IPS-18c (cell line): ENCODE results near the gene UNC93B1.

ENCODE experiments used
- H3K4me3 ChIP-seq: 2 replicates; pipeline ENCODE4 v1.7.0; 2013; ENCODE audit warnings: low read depth, mild to moderate bottlenecking, low read length, moderate library complexity; ENCODE audit not compliant: insufficient read depth
- H3K9me3 ChIP-seq: one replicate; pipeline ENCODE4 v1.6.1; 2013; ENCODE audit warnings: mild to moderate bottlenecking, low read length, moderate library complexity; ENCODE audit not compliant: control insufficient read depth, insufficient read depth

The UNC93B1 gene

DNA sequence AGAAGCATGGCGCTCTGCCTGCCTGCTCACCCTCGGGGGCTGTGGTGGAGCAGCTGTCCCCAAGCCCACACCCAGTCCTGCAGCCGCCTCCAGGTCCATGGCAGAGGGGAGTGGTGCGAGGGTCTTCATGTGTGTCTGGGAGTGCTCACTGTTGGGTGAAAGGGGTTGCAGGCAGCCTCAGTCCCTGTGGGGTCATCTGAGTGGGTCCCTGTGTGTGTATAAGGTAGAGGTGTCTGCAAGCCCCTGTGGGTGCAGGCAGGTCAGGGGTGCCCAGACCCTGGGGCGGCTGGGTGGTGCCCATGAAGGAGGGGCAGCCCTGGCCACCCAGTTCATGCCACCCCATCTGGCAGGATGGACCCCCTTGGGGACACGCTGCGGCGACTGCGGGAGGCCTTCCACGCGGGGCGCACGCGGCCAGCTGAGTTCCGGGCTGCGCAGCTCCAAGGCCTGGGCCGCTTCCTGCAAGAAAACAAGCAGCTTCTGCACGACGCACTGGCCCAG lies 11.1 kb upstream of the UNC93B1 start:
- Histone ChIP-seq H3K4me3 (no peak overlapping the region), H3K9me3 (no peaks in the 10 kb centered on the region)

DNA sequence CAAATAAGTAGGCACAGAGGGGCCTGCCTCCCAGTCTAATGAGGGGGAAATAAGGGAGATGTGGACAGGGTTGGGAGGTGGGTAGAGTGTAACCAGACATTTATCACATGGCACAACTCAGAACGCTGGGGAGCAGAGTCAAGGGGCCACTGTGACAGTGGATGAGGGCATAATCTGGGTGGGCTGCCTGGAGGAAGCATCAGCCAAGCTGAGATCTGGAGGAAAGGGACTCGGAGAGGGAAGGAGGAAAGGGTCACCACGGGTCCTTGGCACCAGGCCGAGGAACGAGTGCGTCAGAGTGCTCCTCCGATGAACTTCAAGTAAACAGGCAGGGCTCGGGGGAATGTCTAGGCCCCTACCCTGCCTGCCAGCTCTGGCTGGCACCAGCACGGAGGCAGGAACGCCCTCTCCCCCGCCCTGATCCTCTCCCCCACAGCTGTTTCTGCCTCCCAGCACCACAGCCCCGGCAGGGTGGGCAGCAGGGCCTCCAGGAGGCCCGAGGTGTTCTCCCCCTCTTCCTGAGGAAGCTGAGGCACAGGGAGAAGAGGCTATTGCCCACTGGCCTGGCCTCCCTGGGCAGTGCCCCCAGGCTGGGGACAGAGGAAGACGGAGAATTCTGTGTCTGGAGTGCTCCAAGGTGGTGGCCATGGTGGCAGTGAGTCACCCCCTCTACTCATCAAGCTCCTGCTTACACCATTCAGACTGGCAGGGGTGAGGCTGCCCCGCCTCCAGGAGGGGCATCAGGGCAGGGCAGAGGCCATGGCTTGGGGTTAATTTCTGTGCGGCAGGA lies 10.5 kb upstream of the UNC93B1 start:
- no peaks in the 10 kb centered on the region for H3K9me3 ChIP-seq
- no peak overlapping the region for H3K4me3 ChIP-seq

DNA sequence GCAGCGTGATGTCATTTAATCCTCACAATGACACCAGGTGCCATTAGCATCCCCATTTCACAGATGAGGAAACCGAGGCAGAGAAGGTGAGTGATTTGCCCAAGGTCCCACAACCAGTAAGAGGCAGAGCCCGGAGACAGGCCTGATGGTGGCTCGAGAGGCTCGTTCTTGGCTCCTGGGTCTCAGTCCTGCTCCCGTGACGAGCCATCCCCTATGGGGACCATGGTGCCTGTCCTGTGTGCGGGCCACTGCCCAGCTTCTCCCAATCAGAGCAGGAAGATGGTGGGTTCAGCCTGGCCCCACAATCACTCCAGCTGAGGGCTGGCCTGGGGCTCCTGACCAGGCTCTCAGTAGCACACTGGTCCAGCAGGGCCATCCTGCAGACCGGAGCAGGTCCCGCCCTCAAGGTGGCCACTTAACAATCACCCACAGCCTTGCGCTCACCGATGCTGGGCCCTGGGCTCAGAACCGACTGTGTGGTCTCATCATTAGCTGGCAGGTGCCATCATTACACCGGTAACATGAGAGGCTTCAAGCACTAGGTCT lies 9.8 kb upstream of the UNC93B1 start:
- no peak overlapping the region for H3K4me3 ChIP-seq
- no peaks in the 10 kb centered on the region for H3K9me3 ChIP-seq

DNA sequence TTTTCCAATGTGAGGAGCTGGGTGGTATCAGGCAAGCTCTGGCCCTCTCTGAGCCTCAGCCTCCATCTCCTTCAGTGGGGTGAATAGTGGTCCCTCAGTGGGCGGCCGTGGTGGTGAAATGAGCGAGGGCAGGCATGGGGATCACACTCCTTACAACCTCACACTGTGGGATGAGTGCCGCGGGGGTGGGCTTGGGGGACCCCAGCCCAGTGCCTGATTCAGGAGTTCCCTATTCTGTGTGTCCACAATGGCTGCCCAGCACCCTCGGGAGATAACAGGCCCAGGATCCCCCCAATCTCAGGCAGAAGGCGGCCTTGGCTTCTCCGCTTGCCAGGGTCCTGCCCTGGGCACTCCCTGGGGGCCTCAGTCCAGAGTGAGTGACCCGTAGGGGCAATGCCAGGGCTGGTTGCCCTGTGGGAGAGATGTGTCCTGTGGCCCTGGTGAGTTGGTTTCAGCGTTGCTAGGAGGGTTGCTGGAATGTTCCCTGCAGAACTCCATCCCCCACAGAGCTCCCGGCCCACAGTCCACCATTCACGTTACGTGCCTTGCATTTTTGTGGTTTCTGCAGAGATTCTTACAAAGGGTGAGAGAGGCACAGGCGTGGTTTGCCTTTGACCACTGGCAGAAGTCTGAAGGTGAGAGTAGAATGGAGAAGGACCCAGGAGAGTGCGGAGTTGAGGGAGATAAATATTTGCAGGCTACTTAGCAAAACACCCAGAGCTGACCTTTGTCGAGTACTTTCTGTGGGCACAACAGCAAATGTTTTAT lies 9.1 kb upstream of the UNC93B1 start:
- Histone ChIP-seq H3K9me3 (no peaks in the 10 kb centered on the region), H3K4me3 (no peak overlapping the region)

GRCh38 chr11:68012044-68012842 lies 8.3 kb upstream of the UNC93B1 start:
- Histone ChIP-seq H3K4me3 (no peak overlapping the region), H3K9me3 (no peaks in the 10 kb centered on the region)

- Histone ChIP-seq H3K9me3 (no peaks in the 10 kb centered on the region), H3K4me3 (no peak overlapping the region)
These were observed 7.4 kb upstream of the UNC93B1 start for GRCh38 chr11:68011051-68011943.

DNA sequence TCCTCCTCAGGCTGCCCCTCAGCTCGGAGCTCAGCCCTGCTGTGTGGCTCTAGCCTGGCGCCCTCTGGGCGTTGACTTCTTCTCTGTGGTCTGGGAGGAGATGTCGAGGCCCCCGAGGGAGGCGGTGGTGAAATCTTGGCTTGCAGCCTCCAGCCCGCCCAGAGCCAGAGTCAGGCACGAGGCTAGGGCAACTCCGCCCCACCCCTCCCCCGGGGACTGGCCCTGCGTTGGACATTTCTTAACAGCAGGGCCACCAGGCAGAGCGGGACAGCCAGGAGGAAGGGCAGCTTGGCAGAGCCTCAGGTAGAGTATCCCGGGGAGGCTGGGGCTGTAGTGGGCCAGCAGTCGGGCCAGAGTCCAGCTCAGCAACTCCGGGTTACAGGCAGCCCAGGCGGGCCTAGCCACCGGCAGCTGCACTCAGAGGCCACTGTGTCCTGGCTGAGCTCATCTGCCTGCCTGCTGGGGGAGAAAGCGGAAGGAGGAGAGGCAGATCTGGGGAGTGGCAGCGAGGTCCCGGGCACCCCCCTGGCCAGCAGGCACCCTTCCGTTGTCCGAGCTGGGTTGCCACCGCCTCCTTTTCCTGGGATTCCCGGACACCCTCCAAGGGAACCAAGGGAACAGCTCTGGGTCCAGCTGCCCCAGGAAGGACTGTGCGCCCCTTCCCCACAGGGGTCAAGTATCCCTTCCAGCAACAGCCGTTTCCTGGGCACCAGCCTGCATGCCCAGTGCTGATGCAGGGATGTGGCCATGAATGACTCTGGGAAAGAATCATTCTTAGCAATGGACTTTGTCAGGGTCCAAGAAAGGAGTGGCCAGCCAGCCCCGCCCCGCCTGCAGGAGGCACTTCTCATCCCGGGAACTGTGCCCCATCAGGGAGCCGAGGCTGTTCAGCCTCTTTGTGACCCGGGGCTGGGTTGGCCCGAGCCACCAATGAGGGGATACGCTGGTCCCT lies 6.5 kb upstream of the UNC93B1 start, which contains the start of gene ALDH3B1:
TSS of gene ALDH3B1 (plus strand) at position 238 of the 952 bp plus-strand sequence. CDS start 4,971 bp downstream, outside the sequence.
- Histone ChIP-seq H3K9me3 (no peaks in the 10 kb centered on the region), H3K4me3 (no peak within 1 kb of the TSS)

GRCh38 chr11:68009391-68010089 lies 5.6 kb upstream of the UNC93B1 start:
- no peaks in the 10 kb centered on the region for H3K9me3 ChIP-seq
- H3K4me3 ChIP-seq: no peak overlapping the region

DNA sequence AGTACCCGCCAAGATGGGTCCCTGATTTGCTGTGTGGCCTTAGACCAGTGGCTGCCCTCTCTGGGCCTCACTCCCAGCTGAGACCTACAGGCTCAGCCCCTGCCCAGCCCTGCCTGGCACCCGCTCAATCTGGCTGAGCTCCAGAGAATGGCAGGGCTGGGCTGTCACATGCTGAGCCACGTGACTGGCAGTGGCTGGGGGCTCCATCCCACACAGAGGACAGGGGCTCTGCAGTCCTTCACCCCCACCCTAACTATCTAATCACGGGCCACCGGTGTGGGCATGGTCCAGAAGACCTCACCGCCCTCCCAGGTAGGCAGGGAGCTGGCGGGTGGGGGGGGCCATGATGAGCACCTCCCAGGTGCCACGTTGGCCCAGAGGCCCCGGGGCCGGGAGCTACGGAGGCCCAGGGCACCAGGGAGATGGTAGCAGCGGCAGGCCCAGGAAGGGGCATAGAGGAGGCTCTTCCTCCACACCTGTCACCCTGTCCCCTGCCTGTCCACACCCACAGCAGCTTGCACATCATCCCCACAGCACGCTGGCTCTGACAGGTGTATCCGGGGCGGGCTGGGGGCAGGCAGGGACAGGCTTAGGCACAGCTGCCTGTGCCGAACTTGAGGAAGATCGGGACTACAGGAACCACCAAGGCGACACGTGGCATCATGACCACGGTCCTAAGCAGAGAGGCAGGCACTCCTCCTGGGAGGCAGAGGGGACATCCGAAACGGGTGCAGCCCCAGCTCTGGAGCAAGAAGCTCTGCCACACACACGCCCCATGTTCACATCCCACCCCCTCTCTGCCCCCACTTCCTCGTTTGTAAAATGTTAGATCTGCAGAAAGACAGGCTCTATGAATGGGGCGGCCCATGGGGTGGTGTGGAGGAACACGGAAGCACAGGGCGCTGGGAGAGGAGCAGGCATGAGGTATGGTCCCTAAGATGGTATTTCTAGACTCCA lies 4.8 kb upstream of the UNC93B1 start:
- no peak overlapping the region for H3K4me3 ChIP-seq
- H3K9me3 ChIP-seq: no peaks in the 10 kb centered on the region

- Histone ChIP-seq H3K4me3 (no peak overlapping the region), H3K9me3 (no peaks in the 10 kb centered on the region)
These were observed 3.8 kb upstream of the UNC93B1 start for GRCh38 chr11:68007498-68008380.

- Histone ChIP-seq H3K9me3 (no peaks in the 10 kb centered on the region), H3K4me3 (no peak overlapping the region)
These were observed 2.8 kb upstream of the UNC93B1 start for GRCh38 chr11:68006606-68007166.

DNA sequence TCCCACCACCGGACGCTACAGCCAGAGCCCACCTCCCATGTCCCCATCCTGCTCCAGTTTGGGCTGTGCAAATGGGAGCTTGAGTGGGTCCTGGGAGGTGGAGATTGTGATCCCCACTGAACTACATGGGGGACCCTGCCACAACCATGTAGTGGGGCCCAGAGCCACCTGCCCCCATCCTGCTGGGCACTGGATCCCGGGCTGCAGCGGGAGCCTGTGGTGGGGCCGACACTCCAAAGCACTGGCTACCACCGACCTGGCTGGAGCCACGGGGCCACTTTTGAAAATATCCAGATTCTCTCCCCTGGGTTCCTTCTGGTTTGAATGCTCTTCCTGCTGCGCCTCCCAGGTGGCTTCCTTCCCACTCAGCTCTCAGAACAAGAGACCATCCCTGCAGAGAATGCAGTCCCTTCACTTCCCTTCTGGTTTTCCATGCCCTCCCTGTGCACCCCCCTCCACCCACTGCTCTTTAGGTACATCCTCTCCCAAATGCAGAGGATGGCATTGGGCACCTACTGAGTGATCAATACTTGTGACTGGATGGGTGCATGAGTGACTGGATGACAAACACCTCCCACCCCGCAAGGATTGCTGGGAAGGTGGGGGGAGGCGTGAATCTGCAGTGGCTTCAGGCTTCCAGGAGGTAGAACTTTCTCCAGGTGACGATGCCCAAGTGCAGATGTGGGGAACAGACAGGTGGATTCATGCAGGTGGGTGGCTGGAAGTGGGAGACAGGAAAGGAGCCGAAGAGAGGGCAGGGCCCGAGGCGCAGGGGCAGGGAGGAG lies 846 bp upstream of the UNC93B1 start:
- Histone ChIP-seq H3K4me3 (no peak overlapping the region; the same call in 1 of the 2 replicates), H3K9me3 (no peaks in the 10 kb centered on the region)
